GM12878 (cell line): ENCODE measurements around the gene ASH1L. TPM values are rescaled to one million over a fixed set of nuclear protein-coding genes. Genes with fewer than 3 reads are reported as not detected.
A peak's percentile ranks its signal among the peaks of the same experiment; 100 is the strongest.
"Not testable (repeated sequence)": the region's sequence is repeated elsewhere in the genome, so short reads cannot be mapped to it uniquely, and the experiment has no call there.

Experiments
- ATAC-seq: fragments of 200-7000 bp; cut with Tn5 transposase; 3 replicates; pipeline ENCODE4 v1.9.1; 2020; ENCODE audit warnings: mild to moderate bottlenecking, moderate library complexity
- BruUV-seq: library from RNA; stranded (reverse); fragments of 400-500 nt; replicated peaks from 2 replicates; lab custom pipeline; 2021; lab: Mats Ljungman, UMichigan
- CTCF ChIA-PET: fragments of 300-600 bp; sonication (Branson Sonifier 250); formaldehyde crosslinking; extraction: SDS; loops from one replicate; lab custom pipeline; 2021; ENCODE audit warnings: inconsistent platforms; lab: Yijun Ruan, JAX
- POLR2A ChIA-PET: fragments of 350-600 bp; formaldehyde crosslinking; extraction: SDS; loops from one replicate; lab custom pipeline; 2021; ENCODE audit warnings: inconsistent platforms; lab: Charles Lee
- RAD21 ChIA-PET: fragments of 300-600 bp; sonication (Branson Sonifier 250); formaldehyde crosslinking; loops from one replicate; lab custom pipeline; 2023; ENCODE audit warnings: antibody characterized with exemption; ENCODE audit not compliant: unreplicated experiment; lab: Charles Lee
- SMC1A ChIA-PET: fragments of 300-600 bp; sonication (Branson Sonifier 250); formaldehyde crosslinking; loops from one replicate; lab custom pipeline; 2023; ENCODE audit not compliant: unreplicated experiment, uncharacterized antibody; lab: Charles Lee
- DNase-seq: peaks from one replicate; pipeline ENCODE4 v3.0.0-alpha.2; 2011; ENCODE audit warnings: low read depth, low spot score
- FAIRE-seq: peaks from 3 replicates; lab custom pipeline; 2011; peaks lifted over from hg19 to GRCh38; lab: Jason Lieb, UNC
- H2AFZ ChIP-seq: 2 replicates; pipeline ENCODE4 v1.6.0; 2011; ENCODE audit warnings: low read depth, low read length, control low read depth; ENCODE audit not compliant: control insufficient read depth
- H3K27ac ChIP-seq: 2 replicates; pipeline ENCODE4 v1.5.1; 2011; ENCODE audit warnings: control low read depth; ENCODE audit not compliant: control insufficient read depth, insufficient read depth
- H3K27me3 ChIP-seq, 2 experiments: replicated peaks in 1 of 2; 2 replicates each; pipeline versions ENCODE4 v1.6.0 to v1.6.1; 2011; ENCODE audit warnings: low read length in 1 of 2; ENCODE audit not compliant: control insufficient read depth in 2 of 2, insufficient read depth in 2 of 2
- H3K36me3 ChIP-seq, 2 experiments: 2 replicates each; pipeline ENCODE4 v1.5.1; 2011; ENCODE audit warnings: low read length in 1 of 2; ENCODE audit not compliant: control insufficient read depth in 2 of 2, insufficient read depth in 2 of 2
- H3K4me1 ChIP-seq: 2 replicates; pipeline ENCODE4 v1.6.1; 2011; ENCODE audit warnings: mild to moderate bottlenecking, low read length, moderate library complexity, mixed read lengths; ENCODE audit not compliant: control insufficient read depth, insufficient read depth
- H3K4me2 ChIP-seq: 2 replicates; pipeline ENCODE4 v1.6.0; 2011; ENCODE audit warnings: control low read depth; ENCODE audit not compliant: control insufficient read depth, insufficient read depth
- H3K4me3 ChIP-seq: fragments of 200-600 bp; sonication (generic); 2 replicates; pipeline ENCODE4 v1.5.1; 2016
- H3K79me2 ChIP-seq: 2 replicates; pipeline ENCODE4 v1.6.0; 2011; ENCODE audit warnings: low read length; ENCODE audit not compliant: control insufficient read depth, insufficient read depth
- H3K9ac ChIP-seq: 2 replicates; pipeline ENCODE4 v1.8.0; 2011; ENCODE audit warnings: low read length, control low read depth, mixed read lengths; ENCODE audit not compliant: control insufficient read depth, insufficient read depth
- H3K9me3 ChIP-seq: replicated peaks from 3 replicates; pipeline ENCODE4 v1.5.1; 2011; ENCODE audit warnings: mild to moderate bottlenecking, low read length; ENCODE audit not compliant: control insufficient read depth, insufficient read depth
- H4K20me1 ChIP-seq: 2 replicates; pipeline ENCODE4 v1.6.0; 2011; ENCODE audit not compliant: control insufficient read depth, insufficient read depth
- GATAD2B ChIP-seq: fragments of 450-650 bp; conservative IDR thresholded peaks from 2 replicates; pipeline ENCODE4 v1.6.1; 2017; ENCODE audit warnings: low read depth, mild to moderate bottlenecking, moderate library complexity
- MXI1 ChIP-seq: fragments of 150-350 bp; IDR thresholded peaks from 2 replicates; pipeline ENCODE4 v1.6.1; 2011; ENCODE audit warnings: low read depth, mild to moderate bottlenecking, inconsistent platforms, low read length, improper control_type of control experiment
- POLR2AphosphoS5 ChIP-seq: IDR thresholded peaks from 2 replicates; pipeline ENCODE4 v1.6.1; 2011; ENCODE audit warnings: mild to moderate bottlenecking, low read length, inconsistent platforms
- SIN3A ChIP-seq: IDR thresholded peaks from 2 replicates; pipeline ENCODE4 v1.6.1; 2012; ENCODE audit warnings: low read depth, low read length, improper control_type of control experiment
- ZBED1 ChIP-seq: IDR thresholded peaks from 2 replicates; pipeline ENCODE4 v1.6.1; 2016; ENCODE audit warnings: borderline replicate concordance
- WGBS: methylation state at CpG from one replicate; pipeline ENCODE4 v1.1.6; 2016; ENCODE audit warnings: low lambda C conversion rate; ENCODE audit not compliant: insufficient replicate concordance, insufficient coverage; ENCODE audit errors: missing lambda C conversion rate; 5-methylcytosine and 5-hydroxymethylcytosine counted together
- in situ Hi-C: fragments of 300-500 bp; cut with MboI; formaldehyde crosslinking; loops from 9 replicates; pipeline ENCODE4 v1.14.3; 2018; ENCODE audit warnings: mixed read lengths
- intact Hi-C: fragments of 100-400 bp; cut with micrococcal nuclease; formaldehyde crosslinking; loops from one replicate; pipeline ENCODE4 v1.14.2; 2022; ENCODE audit not compliant: unreplicated experiment
- polyA plus RNA-seq, 11 experiments: library from polyadenylated mRNA; depleted of rRNA in 4 of 11; unstranded in 6 of 11; stranded (reverse) in 5 of 11; fragments of >200 nt; fragmentation: Nextera tagmentation in 4 of 11; fragmentation: Illumina TruSeq in 1 of 11; extraction: Ambion mirVana in 4 of 11; extraction: Trizol in 1 of 11; gene quantifications; 1 replicate in 1 of 11; 2 replicates in 10 of 11; pipeline versions ENCODE4 v1.2.1 to v1.2.3, GENCODE V29; 2011 to 2016; ENCODE audit warnings: inconsistent platforms in 2 of 11, missing spikeins in 2 of 11, low read depth in 1 of 11
- total RNA-seq, 4 experiments: library from RNA; depleted of rRNA in 3 of 4; stranded (reverse); fragments of >200 nt in 3 of 4; fragmentation: Illumina TruSeq in 1 of 4; extraction: Trizol in 1 of 4; gene quantifications; 2 replicates each; pipeline versions ENCODE4 v1.2.1 to v1.2.3, GENCODE V29; 2013 to 2021

The ASH1L gene
- total and polyA plus RNA-seq, 10 of the 15 experiments (the other 5 are each of a cell fraction or from before 2014, with no cell fraction given) = 1.7 to 23.9 (median 16.6) TPM

DNA sequence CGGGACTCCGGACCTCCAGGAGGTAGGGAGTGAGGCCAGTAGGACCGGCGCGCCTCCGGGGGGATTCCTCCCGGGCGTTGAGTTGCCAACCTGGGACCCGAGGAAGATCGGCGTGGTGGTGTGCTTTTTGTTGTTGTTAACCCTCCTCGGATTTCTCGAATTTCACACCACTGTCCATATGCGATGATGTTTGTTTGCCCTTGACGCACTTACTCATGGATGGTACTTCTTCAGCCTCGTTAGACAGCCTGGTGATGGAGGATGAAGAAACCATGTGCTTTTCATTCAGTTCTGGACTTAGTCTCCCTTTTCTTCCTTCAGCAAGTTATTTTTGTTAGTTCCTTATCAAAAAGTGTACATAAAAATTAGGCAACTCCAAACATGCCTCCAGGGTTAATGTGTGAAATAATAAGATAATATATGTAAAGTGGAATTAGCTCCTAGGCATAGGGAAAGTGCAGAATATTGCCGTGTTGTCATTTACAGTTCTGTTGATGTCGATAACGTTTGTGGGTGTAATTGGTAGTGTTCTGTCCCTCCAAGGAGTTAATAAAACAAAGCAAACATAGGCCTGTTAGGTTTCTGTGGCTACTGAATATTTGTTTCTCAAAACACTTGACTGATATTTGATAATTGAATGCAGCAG, 897 bp upstream of the ASH1L start:
- CTCF ChIA-PET = interaction anchor here (0.6 kb wide), 1 partner anchor 938 kb away, joined by 3 read pairs; no protein-coding TSS in a partner anchor
- H3K9me3 ChIP-seq, in situ Hi-C loops, H3K4me1 ChIP-seq, FAIRE-seq: not testable (repeated sequence)
- peak overlapping the region; percentile 100 for H2AFZ ChIP-seq
- WGBS = 1% methylated on average over 19 of the region's 19 CpGs
- 0 out of 2 replicates have a peak, but pooled peaks have one; percentile 41 for TF ChIP-seq GATAD2B
- peak; percentile 30; the same call in 1 of the 2 replicates for TF ChIP-seq POLR2AphosphoS5
- peak; percentile 87; the same call in 1 of the 2 replicates for TF ChIP-seq MXI1
- TF ChIP-seq ZBED1 = 0 out of 2 replicates have a peak, but pooled peaks have one; percentile 14
- peak; percentile 26 for TF ChIP-seq SIN3A
- TF ChIP-seq, all 136 proteins: peak for 5; not testable (repeated sequence) for 131
- peak; percentile 4 for ATAC-seq
- BruUV-seq = TSS peak; percentile 80
- peaks cover 80% of the 10 kb centered on the region for H3K79me2 ChIP-seq
- not testable (repeated sequence) for H3K36me3 ChIP-seq, DNase-seq, H4K20me1 ChIP-seq, H3K27me3 ChIP-seq
- H3K9ac ChIP-seq = peak overlapping the region; percentile 96
- peak overlapping the region; percentile 99 for H3K27ac ChIP-seq
- SMC1A ChIA-PET = interaction anchor here (0.7 to 1.8 kb wide), 4 partner anchors 16 to 59 kb away, joined by 3 to 8 read pairs (median 6); no protein-coding TSS in a partner anchor
- RAD21 ChIA-PET = interaction anchor here (0.8 to 1.0 kb wide), 4 partner anchors 27 to 68 kb away, joined by 3 to 5 read pairs (median 4); no protein-coding TSS in a partner anchor
- peak overlapping the region; percentile 92 for H3K4me2 ChIP-seq
- peak overlapping the region; percentile 93 for H3K4me3 ChIP-seq
- POLR2A ChIA-PET = interaction anchor here (0.6 to 1.5 kb wide), 8 partner anchors 16 to 312 kb away, joined by 3 to 4 read pairs (median 3); no protein-coding TSS in a partner anchor
- intact Hi-C loops = loop anchor here (2.0 kb wide), 1 partner anchor 35 kb away; no protein-coding TSS in a partner anchor
